Body of pancreas (tissue), 4 donors: ENCODE measurements around the gene GALNT8.

ENCODE experiments used
- POLR2A ChIP-seq, 3 donors: fragments of 450-650 bp; IDR thresholded peaks; one replicate each; pipeline ENCODE4 v1.6.1; 2016; ENCODE audit warnings: antibody characterized with exemption in 3 of 3, mild to moderate bottlenecking in 2 of 3
- TF ChIP-seq, protein P1 (sequence below), 7 experiments: fragments of 450-650 bp in 4 of 7; fragments of 200-600 bp in 3 of 7; sonication (generic) in 3 of 7; IDR thresholded peaks; one replicate each; pipeline ENCODE4 v1.5.1; 2016 to 2019; ENCODE audit warnings: antibody characterized with exemption in 7 of 7

GRCh38 chr12:4738541-4738940, 18.3 kb downstream of the GALNT8 start:
- TF ChIP-seq, protein P1, sequence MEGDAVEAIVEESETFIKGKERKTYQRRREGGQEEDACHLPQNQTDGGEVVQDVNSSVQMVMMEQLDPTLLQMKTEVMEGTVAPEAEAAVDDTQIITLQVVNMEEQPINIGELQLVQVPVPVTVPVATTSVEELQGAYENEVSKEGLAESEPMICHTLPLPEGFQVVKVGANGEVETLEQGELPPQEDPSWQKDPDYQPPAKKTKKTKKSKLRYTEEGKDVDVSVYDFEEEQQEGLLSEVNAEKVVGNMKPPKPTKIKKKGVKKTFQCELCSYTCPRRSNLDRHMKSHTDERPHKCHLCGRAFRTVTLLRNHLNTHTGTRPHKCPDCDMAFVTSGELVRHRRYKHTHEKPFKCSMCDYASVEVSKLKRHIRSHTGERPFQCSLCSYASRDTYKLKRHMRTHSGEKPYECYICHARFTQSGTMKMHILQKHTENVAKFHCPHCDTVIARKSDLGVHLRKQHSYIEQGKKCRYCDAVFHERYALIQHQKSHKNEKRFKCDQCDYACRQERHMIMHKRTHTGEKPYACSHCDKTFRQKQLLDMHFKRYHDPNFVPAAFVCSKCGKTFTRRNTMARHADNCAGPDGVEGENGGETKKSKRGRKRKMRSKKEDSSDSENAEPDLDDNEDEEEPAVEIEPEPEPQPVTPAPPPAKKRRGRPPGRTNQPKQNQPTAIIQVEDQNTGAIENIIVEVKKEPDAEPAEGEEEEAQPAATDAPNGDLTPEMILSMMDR (IDR thresholded peaks at IDR 0.05): no peak
- TF ChIP-seq POLR2A (IDR thresholded peaks at IDR 0.05): no peak
